ENCODE data around the gene FLNC.
A peak's percentile ranks its signal among the peaks of the same experiment; 100 is the strongest.

The FLNC gene, protein sequence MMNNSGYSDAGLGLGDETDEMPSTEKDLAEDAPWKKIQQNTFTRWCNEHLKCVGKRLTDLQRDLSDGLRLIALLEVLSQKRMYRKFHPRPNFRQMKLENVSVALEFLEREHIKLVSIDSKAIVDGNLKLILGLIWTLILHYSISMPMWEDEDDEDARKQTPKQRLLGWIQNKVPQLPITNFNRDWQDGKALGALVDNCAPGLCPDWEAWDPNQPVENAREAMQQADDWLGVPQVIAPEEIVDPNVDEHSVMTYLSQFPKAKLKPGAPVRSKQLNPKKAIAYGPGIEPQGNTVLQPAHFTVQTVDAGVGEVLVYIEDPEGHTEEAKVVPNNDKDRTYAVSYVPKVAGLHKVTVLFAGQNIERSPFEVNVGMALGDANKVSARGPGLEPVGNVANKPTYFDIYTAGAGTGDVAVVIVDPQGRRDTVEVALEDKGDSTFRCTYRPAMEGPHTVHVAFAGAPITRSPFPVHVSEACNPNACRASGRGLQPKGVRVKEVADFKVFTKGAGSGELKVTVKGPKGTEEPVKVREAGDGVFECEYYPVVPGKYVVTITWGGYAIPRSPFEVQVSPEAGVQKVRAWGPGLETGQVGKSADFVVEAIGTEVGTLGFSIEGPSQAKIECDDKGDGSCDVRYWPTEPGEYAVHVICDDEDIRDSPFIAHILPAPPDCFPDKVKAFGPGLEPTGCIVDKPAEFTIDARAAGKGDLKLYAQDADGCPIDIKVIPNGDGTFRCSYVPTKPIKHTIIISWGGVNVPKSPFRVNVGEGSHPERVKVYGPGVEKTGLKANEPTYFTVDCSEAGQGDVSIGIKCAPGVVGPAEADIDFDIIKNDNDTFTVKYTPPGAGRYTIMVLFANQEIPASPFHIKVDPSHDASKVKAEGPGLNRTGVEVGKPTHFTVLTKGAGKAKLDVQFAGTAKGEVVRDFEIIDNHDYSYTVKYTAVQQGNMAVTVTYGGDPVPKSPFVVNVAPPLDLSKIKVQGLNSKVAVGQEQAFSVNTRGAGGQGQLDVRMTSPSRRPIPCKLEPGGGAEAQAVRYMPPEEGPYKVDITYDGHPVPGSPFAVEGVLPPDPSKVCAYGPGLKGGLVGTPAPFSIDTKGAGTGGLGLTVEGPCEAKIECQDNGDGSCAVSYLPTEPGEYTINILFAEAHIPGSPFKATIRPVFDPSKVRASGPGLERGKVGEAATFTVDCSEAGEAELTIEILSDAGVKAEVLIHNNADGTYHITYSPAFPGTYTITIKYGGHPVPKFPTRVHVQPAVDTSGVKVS (N-terminal part only)

DNA sequence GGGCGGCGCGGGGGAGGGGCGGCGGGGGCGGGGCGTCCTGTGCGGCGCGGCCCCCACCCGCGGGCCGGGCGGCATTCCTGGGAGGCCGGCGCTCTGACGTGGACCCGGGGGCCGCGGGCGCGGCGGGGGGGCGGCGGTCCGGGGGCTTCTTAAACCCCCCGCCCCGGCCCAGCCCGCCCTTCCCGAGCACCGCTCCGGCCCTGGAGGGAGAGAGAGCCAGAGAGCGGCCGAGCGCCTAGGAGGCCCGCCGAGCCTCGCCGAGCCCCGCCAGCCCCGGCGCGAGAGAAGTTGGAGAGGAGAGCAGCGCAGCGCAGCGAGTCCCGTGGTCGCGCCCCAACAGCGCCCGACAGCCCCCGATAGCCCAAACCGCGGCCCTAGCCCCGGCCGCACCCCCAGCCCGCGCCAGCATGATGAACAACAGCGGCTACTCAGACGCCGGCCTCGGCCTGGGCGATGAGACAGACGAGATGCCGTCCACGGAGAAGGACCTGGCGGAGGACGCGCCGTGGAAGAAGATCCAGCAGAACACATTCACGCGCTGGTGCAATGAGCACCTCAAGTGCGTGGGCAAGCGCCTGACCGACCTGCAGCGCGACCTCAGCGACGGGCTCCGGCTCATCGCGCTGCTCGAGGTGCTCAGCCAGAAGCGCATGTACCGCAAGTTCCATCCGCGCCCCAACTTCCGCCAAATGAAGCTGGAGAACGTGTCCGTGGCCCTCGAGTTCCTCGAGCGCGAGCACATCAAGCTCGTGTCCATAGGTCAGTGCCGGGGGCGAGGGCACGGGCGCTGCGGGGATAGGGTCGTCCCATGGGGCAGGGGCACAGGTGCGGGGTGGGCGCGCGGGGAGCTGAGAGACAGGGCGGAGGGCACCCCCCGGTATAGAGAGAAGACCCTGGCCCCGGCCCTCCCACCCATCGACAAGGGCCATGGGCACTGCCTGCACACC, at the start of gene FLNC:
FLNC (plus strand) TSS at position 176 of the 947 bp plus-strand sequence; CDS start at position 408, 232 bp downstream.
- peak; percentile 32 for DNase-seq

DNA sequence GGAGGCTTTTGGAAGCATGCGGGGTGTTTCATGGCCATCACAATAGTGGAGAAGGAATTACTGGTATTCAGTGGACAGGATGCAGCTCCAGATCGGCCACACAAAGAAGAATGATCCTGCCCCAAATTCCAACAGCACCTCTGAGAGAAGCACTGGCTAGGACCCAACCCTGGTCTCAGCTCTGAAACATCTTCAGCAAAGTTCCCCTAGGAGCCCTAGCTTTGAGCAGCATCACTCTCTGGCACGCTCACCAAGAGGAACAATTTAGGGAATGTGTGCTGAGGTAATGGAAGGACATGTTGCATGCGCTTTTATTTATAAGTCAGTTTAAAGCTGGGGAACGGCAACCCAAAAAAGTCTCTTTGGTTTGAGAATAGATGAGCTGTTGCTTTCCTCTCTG, 49.1 kb upstream of the FLNC start:
- DNase-seq, result no peak

DNA sequence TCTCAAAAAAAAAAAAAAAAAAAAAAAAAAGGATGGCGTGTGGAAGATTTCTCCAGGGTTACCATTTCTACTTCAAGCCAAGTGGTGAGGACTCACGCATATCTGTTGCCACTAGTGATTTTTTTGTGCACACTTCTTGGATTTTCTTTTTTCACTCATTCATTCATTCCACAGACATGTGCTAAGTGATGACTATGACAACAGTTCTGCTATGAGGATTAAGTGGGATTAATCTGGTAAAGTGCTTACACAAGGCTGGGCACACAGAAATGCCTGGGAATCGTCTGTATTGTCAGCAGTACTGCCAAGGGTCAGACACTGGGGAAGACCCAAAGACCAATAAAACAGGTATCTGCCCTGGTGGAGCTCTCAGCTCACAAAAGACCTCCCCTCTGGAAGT, 48.4 kb upstream of the FLNC start:
- DNase-seq, result no peak

DNA sequence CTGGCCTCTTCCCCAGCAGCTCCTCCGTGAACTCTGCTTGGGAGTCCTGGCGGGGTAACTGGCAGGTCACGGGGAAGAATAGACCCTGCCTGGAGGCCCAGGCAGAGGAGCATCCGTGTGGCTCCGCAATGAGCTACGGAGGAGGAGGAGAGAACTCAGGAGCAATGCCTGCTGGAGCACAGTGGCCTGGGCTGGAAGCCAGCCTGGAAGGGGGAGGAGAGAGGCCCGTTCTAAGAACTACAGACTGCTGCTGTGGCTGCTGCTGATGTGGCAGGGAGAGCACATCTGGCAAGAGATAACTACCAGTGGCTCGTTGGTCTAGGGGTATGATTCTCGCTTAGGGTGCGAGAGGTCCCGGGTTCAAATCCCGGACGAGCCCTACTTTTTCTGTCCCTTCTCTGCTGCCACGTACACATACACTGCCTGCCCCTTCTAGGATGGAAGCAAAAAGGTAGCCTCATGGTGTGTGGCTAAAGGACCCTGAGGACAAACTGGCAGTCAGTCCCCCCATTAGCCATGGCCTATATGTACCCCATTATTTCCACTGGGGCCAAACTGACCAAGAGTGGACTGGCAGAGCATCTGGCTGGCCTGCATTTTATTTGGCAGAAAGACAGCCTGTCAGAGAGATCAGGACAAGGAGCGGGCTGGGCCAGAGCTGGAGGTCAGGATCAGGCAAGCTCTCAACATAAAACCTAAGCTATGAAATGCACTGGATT, 46.9 kb upstream of the FLNC start:
- DNase-seq, result peak; percentile 7

DNA sequence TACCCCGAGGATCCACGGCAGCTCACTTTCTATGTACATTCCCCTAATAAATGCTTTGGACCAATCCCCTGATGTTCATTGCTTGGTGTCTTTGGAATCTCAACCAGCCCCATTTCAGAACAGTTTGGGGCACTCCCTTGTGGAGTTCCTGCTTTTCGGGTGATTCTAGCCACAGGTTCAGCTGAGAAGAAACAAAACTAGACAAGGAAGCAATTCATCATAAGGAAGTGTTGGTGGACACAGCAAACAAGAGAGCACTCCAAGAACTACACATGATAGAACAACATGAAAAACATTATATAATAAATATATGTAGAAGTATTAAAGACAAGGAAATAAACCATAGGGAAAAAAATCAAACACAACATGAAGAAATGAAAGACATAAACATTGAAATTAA, 44.5 kb upstream of the FLNC start:
- DNase-seq, result no peak

DNA sequence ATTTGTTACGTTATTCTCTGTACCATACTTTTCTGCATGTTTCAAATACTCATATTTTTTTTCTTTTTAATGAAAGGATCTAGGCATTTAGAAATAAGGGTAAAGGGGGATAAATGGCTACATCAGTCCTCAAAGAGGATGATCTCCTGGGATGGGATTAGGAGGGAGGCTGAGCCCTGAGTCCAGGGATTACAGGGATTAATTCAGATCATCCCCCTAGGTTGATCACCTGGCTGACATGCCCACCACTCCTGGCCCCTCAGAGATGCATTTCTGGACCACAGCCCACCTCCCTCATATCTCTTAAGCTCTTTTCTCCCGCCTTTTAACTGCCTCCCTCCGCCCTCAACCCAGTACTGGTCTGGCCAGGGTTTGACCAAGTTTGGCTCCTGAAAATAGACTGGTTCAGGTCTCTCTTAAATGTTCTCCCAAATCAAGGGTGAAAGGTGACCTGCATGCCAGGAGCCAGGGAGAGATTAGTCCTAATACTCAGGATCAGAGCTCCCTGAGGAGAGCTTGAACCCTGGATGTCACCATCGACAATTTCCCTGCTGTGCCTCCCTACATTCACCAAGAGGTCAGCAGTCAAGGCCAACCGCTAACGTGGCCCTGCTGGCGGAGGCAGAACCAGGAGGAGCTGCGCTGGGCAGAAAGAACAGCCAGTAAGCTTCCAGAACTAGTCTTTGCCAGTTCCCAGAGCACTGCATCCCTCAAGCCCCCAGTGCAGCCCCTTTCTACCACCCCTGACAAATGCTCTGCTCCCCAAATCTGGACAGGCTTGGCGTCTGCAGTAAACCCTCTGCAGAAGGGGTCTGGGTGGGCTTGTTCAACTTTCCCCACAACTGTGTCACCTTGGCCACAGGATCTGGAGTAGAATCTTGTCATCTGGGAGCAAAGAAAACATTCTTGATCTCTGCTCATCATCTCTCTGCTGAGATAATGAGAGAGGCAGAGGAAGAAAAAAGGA, 41.5 kb upstream of the FLNC start:
- no peak for DNase-seq

DNA sequence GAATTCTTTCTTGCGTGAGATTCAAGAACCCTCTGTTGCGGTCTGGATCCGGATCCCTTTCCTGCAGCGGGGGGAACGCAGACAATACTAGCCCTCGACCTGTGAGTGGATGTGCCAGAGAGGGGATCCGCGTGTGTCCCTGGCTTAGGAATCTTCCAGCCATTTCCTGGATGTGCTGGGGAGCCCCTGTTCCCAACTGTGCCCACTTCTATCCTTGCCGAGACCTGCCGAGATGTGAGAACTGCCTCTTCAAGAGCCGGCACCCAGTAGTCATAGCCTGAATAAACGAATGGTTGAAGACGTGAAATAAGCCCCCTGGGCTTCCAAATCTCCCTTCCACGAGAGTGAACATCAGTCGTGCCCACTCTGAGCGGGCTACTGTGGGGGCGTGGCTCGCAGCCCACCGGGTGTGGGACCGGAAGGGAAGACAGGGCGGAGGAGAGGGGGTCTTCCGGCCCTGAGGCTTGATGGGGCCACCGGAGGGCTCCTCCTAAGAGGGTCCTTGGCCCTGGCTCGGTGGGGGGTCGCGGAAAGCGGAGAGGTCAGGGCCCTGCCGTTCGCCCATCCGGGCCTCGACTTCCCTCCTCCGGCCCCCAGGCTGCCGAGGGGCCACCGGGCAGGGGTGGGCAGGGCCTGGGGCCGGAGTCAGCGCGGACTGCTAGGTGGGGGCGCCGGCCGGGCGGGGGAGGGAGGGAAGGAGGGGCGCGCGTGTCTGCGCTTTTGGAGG, 39.7 kb upstream of the FLNC start:
- DNase-seq, result no peak

DNA sequence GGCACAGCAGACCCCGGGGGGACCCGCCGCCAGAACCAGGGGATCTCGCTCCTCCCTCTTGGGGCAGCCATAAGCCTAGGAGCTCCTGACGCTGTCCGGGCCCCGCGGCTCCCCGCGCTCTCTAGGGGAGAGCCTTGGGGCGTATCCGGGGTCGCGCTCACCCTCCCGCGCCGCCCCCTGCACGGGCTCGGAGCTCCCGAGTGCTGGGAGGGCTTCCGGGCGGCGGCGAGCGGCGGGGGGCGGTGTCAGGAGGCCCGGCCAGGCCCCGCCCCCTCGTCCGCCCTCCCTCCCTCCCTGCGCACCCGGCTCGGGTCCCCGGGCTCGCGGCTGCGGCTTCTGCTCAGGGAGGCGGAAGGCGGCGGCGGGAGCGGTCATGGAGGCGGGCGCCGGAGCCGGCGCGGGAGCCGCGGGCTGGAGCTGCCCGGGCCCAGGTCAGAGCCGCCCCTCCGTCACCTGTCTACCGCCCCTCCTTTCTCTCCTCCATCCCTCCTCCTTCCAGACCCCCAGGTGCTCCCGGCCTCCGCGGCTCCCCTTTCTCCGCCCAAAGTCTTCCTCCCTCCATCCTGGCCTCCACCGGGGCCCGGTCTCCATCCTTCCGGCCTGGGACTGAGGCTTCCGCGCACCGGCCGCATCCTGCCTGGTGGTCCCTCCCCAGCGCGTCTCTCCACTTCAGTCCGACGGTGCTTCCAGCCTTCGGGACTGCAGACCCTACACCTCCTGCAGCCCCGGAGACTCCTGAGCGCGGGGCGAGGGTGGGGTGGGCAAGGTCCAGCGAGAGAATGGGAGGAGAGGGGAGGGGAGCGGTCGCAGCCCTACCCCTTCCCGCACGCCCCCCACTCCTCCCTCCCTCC, 38.9 kb upstream of the FLNC start, which contains the start of gene CCDC136:
CCDC136 (plus strand) TSS at position 848 of the 851 bp plus-strand sequence. CDS start 444 bp downstream, outside the sequence.
- DNase-seq, result peak; percentile 70

DNA sequence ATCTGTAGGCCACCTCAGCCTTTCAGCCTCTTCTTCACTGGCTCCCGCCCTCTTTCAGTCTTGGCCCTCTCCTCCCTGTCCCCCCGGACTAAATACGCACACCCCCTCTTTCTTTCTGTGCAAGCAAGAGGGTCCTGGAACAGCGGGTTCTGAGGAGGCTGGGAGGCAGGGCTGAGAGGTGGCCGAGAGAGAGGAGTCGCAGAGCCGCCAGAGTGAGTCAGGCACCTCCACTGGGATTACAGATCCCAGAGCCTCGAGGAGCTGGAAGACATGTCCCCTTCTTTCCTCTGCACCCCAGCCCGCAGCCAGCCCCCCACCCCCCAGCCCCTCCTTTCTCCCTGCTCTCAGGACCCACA, 38.3 kb upstream of the FLNC start:
- no peak for DNase-seq

DNA sequence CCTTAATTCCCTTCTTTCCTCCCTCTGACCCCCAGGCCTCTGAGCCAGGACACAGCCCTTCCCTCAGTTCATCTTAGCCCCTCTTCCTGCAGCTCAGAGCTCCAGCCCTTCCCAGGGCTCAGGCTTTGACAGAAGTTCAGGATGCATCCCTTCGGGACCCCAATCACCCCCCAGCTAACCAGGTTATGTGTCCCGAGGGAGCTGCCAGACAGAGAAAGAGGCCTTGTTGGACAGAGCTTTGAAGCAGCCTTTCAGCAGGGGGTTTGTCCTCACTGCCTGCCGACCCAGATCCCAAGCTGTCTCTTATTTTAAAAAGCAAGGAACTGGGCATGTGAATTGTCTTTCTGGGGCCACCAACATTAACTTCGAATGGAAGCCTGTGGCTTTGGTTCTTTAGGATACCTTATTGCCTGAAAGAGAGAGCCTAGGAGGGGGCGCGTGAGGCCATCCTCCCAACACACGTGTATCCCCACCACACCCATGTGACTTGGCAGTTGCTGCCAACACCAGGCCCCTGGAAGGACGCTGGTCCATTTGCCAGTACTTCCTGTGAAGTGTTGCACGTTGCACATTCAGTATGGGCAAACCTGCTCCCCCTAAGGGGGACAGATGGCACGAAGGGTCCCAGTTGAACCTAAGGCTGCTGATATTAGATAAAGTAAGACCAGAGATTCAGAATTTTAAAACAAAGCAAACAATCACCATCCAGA, 37.6 kb upstream of the FLNC start:
- DNase-seq, result no peak

DNA sequence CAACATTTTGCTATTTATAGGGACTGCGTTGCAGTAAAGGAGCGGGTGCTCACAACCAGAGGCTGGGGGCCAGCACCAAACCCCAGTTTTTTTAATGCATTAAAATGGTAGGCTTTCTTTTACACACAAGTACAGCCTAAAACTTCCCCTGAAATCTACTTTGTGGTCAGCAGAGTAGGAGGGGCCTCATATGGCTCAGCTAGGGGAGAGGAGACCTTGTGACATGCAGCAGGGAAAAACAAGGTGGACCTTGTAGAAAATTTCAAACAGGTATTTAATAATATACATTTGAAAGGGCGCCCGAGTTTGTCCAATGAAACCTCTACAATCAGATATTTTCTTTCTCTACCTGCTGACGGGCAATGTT, 37.0 kb upstream of the FLNC start:
- no peak for DNase-seq

DNA sequence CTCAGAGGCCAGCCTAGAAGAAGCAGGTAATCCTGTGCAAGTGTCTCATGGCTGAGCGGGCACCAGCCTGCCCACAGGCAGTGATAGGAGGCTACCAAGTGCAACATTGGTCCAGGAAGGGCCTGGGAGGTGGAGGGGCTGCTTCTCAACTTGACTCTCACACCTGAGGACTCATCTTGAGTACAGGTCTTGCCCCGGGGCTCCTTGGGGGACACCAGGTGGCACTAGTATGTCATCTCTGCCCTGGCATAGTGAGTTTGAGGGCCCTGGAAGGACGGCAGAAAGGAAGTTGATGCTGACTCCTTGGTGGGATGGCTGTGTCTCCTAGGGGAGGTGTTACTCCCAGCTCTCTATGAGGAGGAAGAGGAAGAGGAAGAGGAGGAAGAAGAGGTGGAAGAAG, 36.2 kb upstream of the FLNC start:
- DNase-seq, result peak; percentile 16

DNA sequence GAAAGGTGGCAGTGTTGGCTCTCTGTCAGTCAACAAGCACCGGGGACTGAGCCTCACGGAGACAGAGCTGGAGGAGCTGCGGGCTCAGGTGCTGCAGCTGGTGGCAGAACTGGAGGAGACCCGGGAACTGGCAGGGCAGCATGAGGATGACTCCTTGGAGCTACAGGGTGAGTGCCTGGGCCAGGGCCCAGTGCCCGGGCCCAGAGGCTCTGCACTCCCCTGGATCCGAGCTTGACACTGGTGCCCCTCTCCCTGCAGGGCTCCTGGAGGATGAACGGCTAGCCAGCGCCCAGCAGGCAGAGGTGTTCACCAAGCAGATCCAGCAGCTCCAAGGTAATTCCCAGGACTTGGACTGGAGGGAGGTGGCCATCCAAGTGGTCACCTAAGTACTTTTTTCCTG, 35.8 kb upstream of the FLNC start:
- DNase-seq, result no peak

DNA sequence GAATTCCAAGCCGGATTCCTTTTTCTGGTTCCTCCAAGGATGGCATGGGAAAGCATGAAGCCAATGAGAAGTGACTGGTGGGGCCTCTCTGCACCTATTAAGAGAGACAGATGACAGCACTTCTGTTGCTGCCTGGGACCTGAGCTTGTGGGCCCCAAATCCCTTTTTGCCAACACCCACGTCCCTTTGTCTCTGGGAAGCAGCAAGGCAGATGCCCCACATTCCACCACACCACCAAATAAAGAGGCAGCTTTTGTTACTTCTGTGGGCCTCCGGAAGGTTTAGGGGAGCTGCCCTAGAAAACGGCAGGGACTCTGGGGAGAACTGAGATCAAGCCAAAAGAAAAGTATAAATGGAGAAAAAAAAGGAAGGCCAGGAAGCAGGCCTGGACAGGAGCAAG, 35.1 kb upstream of the FLNC start:
- no peak for DNase-seq

DNA sequence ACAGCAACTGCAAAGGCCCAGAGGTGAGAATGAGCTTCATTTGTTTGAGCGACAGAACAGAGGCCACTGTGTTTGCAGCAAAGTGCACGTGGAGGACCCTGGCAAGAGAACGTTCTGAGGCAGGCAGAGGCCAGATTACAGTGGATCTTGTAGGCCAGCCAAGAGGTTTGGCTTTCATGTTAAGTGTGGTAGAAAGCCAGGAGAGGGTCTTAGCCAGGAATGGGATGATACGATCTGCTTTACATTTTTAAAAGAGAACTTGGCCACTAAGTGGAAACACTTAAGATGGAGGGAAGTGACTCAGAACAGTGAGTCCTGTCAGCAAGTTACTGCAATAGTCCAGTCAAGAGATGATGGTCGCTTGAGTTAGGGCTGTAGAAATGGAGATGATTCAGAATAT, 33.9 kb upstream of the FLNC start:
- DNase-seq, result no peak

DNA sequence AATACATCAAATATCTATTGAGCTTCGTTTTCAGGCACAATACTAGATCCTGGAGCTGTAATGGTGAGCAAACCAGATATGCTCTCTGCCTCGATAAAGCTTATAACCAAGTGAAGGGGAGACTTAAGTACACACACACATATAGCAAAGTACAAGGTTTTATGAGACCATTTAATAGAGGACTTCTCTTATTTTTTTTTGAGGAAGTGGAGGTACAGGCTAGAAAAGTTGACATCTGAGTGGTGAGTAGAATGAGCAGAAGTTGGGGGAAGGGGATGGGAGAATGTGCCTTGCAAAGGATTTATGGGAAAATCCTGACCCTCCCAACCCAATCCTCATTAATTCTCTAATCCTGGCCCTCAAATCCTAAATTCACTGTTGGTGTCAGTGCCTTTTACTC, 30.8 kb upstream of the FLNC start:
- DNase-seq, result no peak

DNA sequence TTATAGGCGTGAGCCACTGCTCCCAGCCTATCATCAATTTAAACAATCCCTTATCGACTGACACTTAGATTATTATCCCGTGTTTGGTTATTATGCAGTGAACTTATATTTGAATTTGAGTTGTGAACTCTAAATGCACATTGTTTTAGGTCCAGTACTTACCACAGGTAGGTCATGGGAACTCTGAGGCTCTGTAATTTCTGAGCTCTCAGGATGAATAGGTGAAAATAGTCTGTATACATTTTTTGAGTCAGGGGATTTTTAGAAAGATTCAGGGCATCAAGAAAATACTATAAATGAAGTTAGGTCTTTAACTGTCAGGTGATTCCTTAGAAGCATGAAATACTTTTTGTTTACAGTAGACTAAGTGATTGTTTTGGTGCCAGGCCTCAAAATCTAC, 29.6 kb upstream of the FLNC start:
- DNase-seq, result no peak

DNA sequence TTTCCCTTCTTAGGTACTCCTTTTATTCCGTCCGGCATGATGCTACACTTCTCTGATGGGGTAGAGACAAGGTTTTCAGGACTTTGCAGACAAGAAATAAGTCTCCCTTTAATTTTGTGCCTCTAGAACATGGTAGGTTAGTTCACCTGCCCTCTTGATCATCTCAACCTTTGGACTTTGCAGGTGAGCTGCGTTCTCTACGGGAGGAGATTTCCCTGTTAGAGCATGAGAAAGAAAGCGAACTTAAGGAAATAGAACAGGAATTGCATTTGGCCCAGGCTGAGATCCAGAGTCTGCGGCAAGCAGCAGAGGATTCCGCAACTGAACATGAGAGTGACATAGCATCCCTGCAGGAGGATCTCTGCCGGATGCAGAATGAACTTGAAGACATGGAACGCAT, 29.2 kb upstream of the FLNC start:
- DNase-seq, result no peak

Measured in stimulated activated CD4-positive, alpha-beta T cell treated with anti-CD3 and anti-CD28 coated beads, Interleukin-1b, Interleukin-23, amount 100 ng/mL, for 48 hours (primary cell).